Umbilical cord (tissue), 2 donors: Measurements from ENCODE around the gene NOS3. TPM values are rescaled to one million over a fixed set of nuclear protein-coding genes. Genes with fewer than 3 reads are reported as not detected.

ENCODE experiments used
- DNase-seq: peaks from one replicate; pipeline ENCODE4 v3.0.0-alpha.2; 2015; ENCODE audit warnings: low spot score
- total RNA-seq: library from RNA; depleted of rRNA; stranded (reverse); fragments of >200 nt; gene quantifications from one replicate; pipeline ENCODE4 v1.2.3, GENCODE V29; 2014; ENCODE audit warnings: low replicate concordance; ENCODE audit not compliant: insufficient read depth

The NOS3 gene
- total RNA-seq, 1 donor from 2014 or later, result 4.6 TPM

GRCh38 chr7:150952331-150953050, 38.3 kb upstream of the NOS3 start:
- DNase-seq, result no peak

- no peak for DNase-seq
These were observed 37.5 kb upstream of the NOS3 start for GRCh38 chr7:150953061-150953997.

GRCh38 chr7:150954201-150954985, 36.4 kb upstream of the NOS3 start:
- no peak for DNase-seq

DNA sequence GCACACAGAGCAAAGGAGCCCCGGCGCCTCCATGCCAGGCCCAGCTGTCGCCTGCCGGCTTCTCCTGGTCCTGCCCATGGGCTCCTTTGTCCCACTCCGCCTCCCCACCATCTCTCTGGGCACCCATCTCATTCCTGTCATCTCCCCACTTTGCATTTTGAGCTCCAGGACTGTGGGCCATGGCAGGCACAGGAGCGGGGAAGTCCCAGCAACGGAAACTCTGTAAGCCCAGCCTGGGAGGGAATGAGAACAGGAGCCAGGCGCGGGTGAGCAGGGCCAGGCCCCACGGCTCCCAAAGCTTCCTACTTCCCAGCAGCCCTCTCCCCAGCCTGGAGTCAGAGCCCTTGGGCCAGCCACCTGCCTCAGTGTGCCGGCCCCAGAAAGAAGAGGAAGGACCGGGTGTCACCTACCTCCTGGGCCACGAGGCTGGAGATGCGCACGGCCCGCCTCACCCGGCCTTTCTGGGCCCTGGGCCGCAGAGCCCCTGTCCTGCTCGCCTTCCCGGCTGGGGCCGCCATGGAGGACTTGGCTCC, 35.8 kb upstream of the NOS3 start:
- no peak for DNase-seq

GRCh38 chr7:150955519-150956394, 35.1 kb upstream of the NOS3 start:
- peak; percentile 88 for DNase-seq

DNA sequence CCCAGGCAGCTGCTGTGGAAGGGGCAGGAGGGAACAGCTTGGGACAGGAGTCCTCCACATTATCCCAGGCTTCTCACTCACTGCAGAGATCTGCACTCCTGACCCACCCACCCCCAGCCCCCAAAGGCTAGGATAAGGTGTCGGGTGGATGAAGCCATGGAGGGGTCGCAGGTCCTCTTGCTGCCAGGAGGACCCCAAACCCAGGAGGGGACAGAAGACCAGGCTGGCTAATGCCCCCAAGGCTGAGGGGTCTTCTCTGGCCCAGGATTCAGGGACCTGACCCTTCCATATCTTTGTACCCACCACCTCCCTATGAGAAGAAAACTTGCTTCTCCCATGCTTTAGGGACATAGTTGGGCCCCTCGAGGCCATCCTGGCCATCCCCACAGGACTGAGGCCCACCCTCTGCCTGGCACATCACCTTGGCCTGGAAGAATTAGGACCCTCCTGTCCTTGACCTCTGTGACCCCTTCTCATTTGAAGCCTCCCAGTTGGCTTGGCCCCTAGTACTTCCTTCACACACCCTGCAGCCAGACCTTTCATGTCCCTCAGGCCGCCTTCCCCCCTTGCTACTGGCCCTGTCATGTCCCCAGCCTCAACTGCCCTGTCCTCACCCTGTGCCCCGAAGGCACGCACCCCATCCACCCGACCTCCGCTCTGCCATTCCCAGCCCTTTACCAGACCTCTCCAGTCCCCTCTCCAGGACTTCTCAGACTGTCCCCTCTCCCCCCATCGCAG, 34.3 kb upstream of the NOS3 start:
- DNase-seq, result no peak

GRCh38 chr7:150957133-150958020, 33.4 kb upstream of the NOS3 start:
- DNase-seq, result no peak

- DNase-seq, result no peak
These were observed 32.7 kb upstream of the NOS3 start for GRCh38 chr7:150958062-150958552.

DNA sequence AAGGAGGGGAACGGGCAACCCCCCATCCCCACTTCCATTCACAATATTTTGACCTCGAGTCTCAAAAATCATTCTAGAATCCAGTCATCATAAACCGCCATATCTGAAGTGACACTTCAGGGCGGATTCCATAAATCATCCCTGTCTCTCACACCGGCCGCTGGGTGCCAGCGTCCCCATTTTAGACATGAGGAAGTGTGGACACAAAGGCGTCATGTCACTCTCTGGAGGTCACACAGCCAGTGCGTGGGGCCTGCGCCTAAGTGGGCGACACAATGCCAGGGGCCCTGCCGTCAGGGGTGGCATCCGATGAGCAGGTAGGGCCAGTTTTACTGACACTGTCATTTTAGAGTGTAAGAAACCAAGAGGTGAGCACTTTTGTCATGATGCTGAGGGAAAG, 32.2 kb upstream of the NOS3 start:
- no peak for DNase-seq

DNA sequence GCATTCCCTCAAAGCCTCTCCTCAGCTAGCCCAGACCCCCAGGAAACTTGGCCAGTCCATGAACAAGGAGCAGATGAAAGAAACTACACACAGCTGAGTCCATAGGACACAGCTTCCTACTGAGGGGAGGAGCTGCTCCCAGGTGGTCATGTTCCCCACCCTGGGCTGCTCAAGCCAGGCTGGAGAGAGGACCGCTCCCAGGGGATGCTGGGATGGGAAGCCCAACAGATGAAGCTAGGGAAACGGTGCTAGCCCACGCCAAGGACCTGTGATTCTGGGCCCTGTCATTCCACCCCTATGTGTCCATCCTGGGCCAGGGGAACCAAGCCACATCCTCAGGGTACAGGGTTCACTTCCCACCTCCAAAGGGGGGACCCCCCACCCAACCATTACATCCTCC, 31.7 kb upstream of the NOS3 start:
- DNase-seq, result no peak

DNA sequence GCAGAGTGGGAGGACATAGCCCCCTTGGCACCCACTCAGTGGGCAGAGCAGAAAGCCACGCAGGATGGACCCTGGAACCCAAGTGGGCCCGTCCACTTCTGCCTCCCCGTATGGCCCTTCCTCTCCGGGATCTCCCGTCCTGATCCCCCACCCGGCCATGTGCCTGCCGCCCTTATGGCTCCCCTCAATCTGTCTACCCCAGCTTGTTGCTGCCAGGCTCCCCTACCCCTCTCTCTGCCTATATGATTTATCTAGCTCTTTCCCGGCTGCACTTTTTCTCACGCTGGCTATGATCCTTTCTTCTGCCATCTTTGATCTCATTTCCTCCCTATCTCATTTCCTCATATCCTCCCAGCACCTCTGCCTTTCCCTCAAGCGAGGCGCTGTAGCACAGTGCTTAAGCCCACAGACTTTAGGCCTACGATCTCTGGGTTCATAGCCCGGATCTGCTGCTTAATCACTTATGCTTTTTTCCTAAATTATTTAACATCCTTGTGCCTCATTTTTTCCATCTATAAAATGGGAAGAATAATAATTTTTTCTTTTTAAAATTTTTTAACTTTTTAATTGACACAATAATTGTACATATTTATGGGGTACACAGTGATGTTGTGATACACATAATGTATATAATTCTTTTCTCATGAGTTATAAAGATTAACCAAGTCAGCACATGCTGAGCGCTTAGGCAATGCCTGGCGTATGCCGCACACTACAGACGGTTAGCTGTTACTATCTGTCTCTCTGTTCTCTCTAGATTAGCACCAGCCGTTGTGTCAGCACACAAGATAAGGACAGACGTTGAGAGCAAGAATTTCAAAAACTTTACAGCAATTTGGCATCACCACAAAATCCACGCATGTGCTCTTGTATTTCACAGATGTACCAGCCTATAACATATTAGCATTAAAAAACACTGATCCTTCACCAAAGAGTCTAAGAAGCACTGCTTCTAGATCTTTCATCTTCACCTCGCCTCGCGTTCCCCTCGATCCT, 30.8 kb upstream of the NOS3 start:
- DNase-seq, result peak; percentile 91

DNA sequence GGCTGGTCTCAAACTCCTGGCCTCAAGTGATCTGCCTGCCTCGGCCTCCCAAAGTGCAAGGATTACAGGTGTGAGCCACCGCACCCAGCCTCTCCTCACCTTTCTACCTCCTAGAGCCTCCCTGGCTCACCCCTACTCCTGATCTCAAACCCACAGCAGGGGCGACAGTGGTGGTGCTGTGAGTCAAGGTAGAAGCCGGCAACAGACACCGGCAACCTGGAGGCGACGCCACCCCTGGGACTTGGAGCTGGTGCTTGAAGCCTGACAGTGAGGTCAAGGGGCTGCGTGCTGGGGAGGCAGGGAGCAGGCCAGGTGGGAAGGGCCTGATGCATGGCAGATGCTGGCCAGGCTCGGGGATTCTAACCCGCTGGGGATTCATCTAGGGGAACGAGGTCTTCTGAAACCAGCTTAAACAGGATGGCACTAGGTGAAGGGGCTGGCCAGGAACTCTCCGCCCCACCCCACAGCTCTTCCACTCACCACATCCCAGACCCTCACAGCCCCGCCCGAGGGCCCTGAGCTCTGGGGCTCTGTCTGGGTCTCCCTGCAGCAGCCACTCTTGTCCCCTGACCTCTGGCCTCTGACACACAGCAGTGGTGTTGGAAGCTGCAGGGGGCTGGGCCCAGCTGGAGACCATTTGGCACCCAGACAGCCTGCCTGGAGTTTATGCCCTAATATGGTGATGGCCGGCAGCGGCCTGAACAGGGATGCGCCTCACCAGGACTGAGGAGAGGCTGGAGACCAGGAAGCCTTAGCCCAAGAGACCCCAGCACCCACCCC, 29.1 kb upstream of the NOS3 start:
- DNase-seq, result peak; percentile 75

GRCh38 chr7:150962290-150962552, 28.6 kb upstream of the NOS3 start:
- DNase-seq, result no peak

- peak; percentile 83 for DNase-seq
These were observed 28.0 kb upstream of the NOS3 start for GRCh38 chr7:150962553-150963399.

GRCh38 chr7:150963707-150964559, 26.9 kb upstream of the NOS3 start:
- no peak for DNase-seq
